A673 (cell line): ENCODE results near the gene GALNT18.

Experiments used
- CTCF ChIP-seq: fragments of 300-800, 200-600 bp; sonication (generic); conservative IDR thresholded peaks from 2 replicates; pipeline ENCODE4 v1.5.1; 2017; ENCODE audit warnings: low read depth, mild to moderate bottlenecking, antibody characterized with exemption, low read length, moderate library complexity, mixed read lengths
- EZH2 ChIP-seq: fragments of 200-600 bp; sonication (generic); IDR thresholded peaks from 2 replicates; pipeline ENCODE4 v1.6.1; 2017; ENCODE audit warnings: borderline replicate concordance, low read depth, mild to moderate bottlenecking, mixed read lengths, antibody characterized with exemption, low read length; ENCODE audit not compliant: poor library complexity, severe bottlenecking

GRCh38 chr11:11458001-11458400, 163.8 kb downstream of the GALNT18 start:
- no peak for TF ChIP-seq CTCF
- no peak for TF ChIP-seq EZH2
